Esophagus (tissue), 2 donors: ENCODE measurements around the gene COMP. TPM values are rescaled to one million over a fixed set of nuclear protein-coding genes. Genes with fewer than 3 reads are reported as not detected.
"Not testable (repeated sequence)": the region's sequence is repeated elsewhere in the genome, so short reads cannot be mapped to it uniquely, and the experiment has no call there.

Experiments used
- H3K27ac ChIP-seq, 2 donors: one replicate each; pipeline ENCODE4 v1.5.1; 2013; ENCODE audit warnings: low read depth in 2 of 2, mild to moderate bottlenecking in 2 of 2, inconsistent platforms in 1 of 2, low read length in 1 of 2, moderate library complexity in 1 of 2
- H3K27me3 ChIP-seq, 2 donors: one replicate each; pipeline ENCODE4 v1.6.1; 2013; ENCODE audit warnings: low read length in 2 of 2, control low read depth in 1 of 2, mild to moderate bottlenecking in 1 of 2; ENCODE audit not compliant: insufficient read depth in 2 of 2, control insufficient read depth in 1 of 2
- H3K36me3 ChIP-seq, 2 donors: one replicate each; pipeline ENCODE4 v1.6.1; 2013; ENCODE audit warnings: low read length in 1 of 2; ENCODE audit not compliant: control insufficient read depth in 2 of 2, insufficient read depth in 2 of 2
- H3K4me1 ChIP-seq, 2 donors: one replicate each; pipeline ENCODE4 v1.6.1; 2013; ENCODE audit warnings: low read length in 1 of 2; ENCODE audit not compliant: control insufficient read depth in 2 of 2, insufficient read depth in 2 of 2
- H3K4me3 ChIP-seq, 2 donors: one replicate each; pipeline ENCODE4 v1.5.1; 2013; ENCODE audit warnings: low read length in 2 of 2, mild to moderate bottlenecking in 2 of 2, low read depth in 1 of 2, moderate library complexity in 1 of 2
- H3K9me3 ChIP-seq, 2 donors: one replicate each; pipeline ENCODE4 v1.6.1; 2013; ENCODE audit warnings: mild to moderate bottlenecking in 2 of 2, low read depth in 1 of 2, low read length in 1 of 2, moderate library complexity in 1 of 2; ENCODE audit not compliant: control insufficient read depth in 2 of 2, insufficient read depth in 1 of 2
- WGBS, 2 donors: extraction: QIAGEN DNeasy Blood & Tissue Kit; methylation state at CpG; one replicate each; pipeline ENCODE4 v1.1.7; 2013; 5-methylcytosine and 5-hydroxymethylcytosine counted together
- polyA plus RNA-seq, 2 donors: library from polyadenylated mRNA; stranded (reverse); fragments of 200-250 nt; gene quantifications; one replicate each; pipeline ENCODE4 v1.2.3, GENCODE V29; 2013
- donor health status: healthy with polysubstance abuse.
- donor health status: Bipolar disorder and iron deficiency.

COMP gene
- polyA plus RNA-seq, 2 donors = 0.71 to 4.0 TPM

GRCh38 chr19:18735324-18735723 lies 55.8 kb downstream of the COMP start:
- H3K27ac ChIP-seq = no peak overlapping the region
- no peak overlapping the region for H3K4me3 ChIP-seq
- no peaks in the 10 kb centered on the region for H3K9me3 ChIP-seq
- H3K27me3 ChIP-seq = no peaks in the 10 kb centered on the region
- H3K4me1 ChIP-seq = peaks cover 0 to 2% of the 10 kb centered on the region in 2 donors
- 89 to 94% methylated on average over 14 of the region's 14 CpGs for WGBS, 2 donors
- H3K36me3 ChIP-seq = peaks cover 0 to 4% of the 10 kb centered on the region in 2 donors

- H3K4me3 ChIP-seq, H3K36me3 ChIP-seq, H3K9me3 ChIP-seq, H3K27ac ChIP-seq, H3K27me3 ChIP-seq, H3K4me1 ChIP-seq: not testable (repeated sequence)
- 90% methylated on average over 11 of the region's 11 CpGs for WGBS, 2 donors
These were observed 57.3 kb downstream of the COMP start for GRCh38 chr19:18733762-18734332.

GRCh38 chr19:18733196-18733647 lies 57.9 kb downstream of the COMP start:
- Histone ChIP-seq H3K4me3 (no peak overlapping the region), H3K36me3 (peaks cover 0 to 1% of the 10 kb centered on the region in 2 donors), H3K4me1 (peaks cover 0 to 2% of the 10 kb centered on the region in 2 donors), H3K27ac (no peak overlapping the region), H3K9me3 (no peaks in the 10 kb centered on the region), H3K27me3 (no peaks in the 10 kb centered on the region)
- 53 to 59% methylated on average over 11 of the region's 11 CpGs for WGBS, 2 donors

Other genes with a start within 250 kb of the COMP start
- 100 to 1,000 TPM; 175 to 269 TPM for gene FKBP8, start 247.7 kb downstream of the COMP start, polyA plus RNA-seq
- gene KXD1, start 233.4 kb downstream of the COMP start, polyA plus RNA-seq = 10 to 100 TPM; 43.7 to 68.1 TPM
- gene UBA52, start 219.4 kb downstream of the COMP start, polyA plus RNA-seq = 1,000 to 10,000 TPM in 1 of 2 donors, 100 to 1,000 TPM in 1; 709 to 1,325 TPM
- 10 to 100 TPM; 48.4 to 59.0 TPM for gene REX1BD, start 202.5 kb downstream of the COMP start, polyA plus RNA-seq
- gene CRLF1, start 184.5 kb downstream of the COMP start, polyA plus RNA-seq = 10 to 100 TPM in 1 of 2 donors, 1 to 10 TPM in 1; 2.8 to 11.1 TPM
- under 1 TPM; 0.41 to 0.71 TPM for gene TMEM59L, start 178.4 kb downstream of the COMP start, polyA plus RNA-seq
- gene KLHL26, start 154.3 kb downstream of the COMP start, polyA plus RNA-seq = 1 to 10 TPM; 1.8 to 2.0 TPM
- 1 to 10 TPM; 2.1 to 4.0 TPM for gene CRTC1, start 107.6 kb downstream of the COMP start, polyA plus RNA-seq
- gene UPF1, start 40.7 kb upstream of the COMP start, polyA plus RNA-seq = 10 to 100 TPM; 28.1 to 41.7 TPM
- gene CERS1, start 104.9 kb upstream of the COMP start, polyA plus RNA-seq = under 1 TPM; 0.08 to 0.12 TPM
- gene COPE, start 128.1 kb upstream of the COMP start, polyA plus RNA-seq = 100 to 1,000 TPM; 192 to 214 TPM
- 10 to 100 TPM; 39.4 to 52.4 TPM for gene DDX49, start 128.4 kb upstream of the COMP start, polyA plus RNA-seq
- 10 to 100 TPM in 1 of 2 donors, 1 to 10 TPM in 1; 8.9 to 12.6 TPM for gene HOMER3, start 149.9 kb upstream of the COMP start, polyA plus RNA-seq
- 10 to 100 TPM; 22.8 to 46.7 TPM for gene SUGP2, start 242.2 kb upstream of the COMP start, polyA plus RNA-seq
- gene ARMC6, start 242.3 kb upstream of the COMP start, polyA plus RNA-seq = 10 to 100 TPM; 18.2 to 22.1 TPM